Measurements from ENCODE around the gene MRGPRX4.

The MRGPRX4 gene

GRCh38 chr11:18221274-18221876 lies 48.7 kb downstream of the MRGPRX4 start:
- DNase-seq, result no peak

- no peak for DNase-seq
Measured at GRCh38 chr11:18222814-18223421, 50.3 kb downstream of the MRGPRX4 start.

All from RPMI8226 (cell line).